HFF-Myc (cell line): ENCODE data around the gene DRG1.
"Not testable (repeated sequence)": the region's sequence is repeated elsewhere in the genome, so short reads cannot be mapped to it uniquely, and the experiment has no call there.

ENCODE experiments used
- DNase-seq: peaks from one replicate; pipeline ENCODE4 v3.0.0-alpha.2; 2011; ENCODE audit warnings: low read depth; ENCODE audit errors: extremely low read depth
- H3K4me3 ChIP-seq: replicated peaks from 2 replicates; pipeline ENCODE4 v1.5.1; 2011; ENCODE audit warnings: low read depth, mild to moderate bottlenecking, control low read depth, low read length
- CTCF ChIP-seq: IDR thresholded peaks from 2 replicates; pipeline ENCODE4 v1.5.1; 2012; ENCODE audit warnings: mild to moderate bottlenecking, low read depth, low read length, control low read depth; ENCODE audit errors: missing control alignments

Gene DRG1

GRCh38 chr22:31398231-31398630 is 1.2 kb upstream of the DRG1 start:
- H3K4me3 ChIP-seq = no peak overlapping the region
- no peak for DNase-seq
- no peak for TF ChIP-seq CTCF

GRCh38 chr22:31400023-31400397 is 606 bp downstream of the DRG1 start:
- no peak for TF ChIP-seq CTCF
- DNase-seq = no peak
- peak overlapping the region; percentile 99 for H3K4me3 ChIP-seq

- not testable (repeated sequence) for DNase-seq, H3K4me3 ChIP-seq
Observed at GRCh38 chr22:31402350-31402749, 2.9 kb downstream of the DRG1 start.

GRCh38 chr22:31425331-31426050 is 26.1 kb downstream of the DRG1 start:
- DNase-seq = no peak
- TF ChIP-seq CTCF = no peak
- H3K4me3 ChIP-seq = no peak overlapping the region

GRCh38 chr22:31431950-31432349 is 32.5 kb downstream of the DRG1 start:
- TF ChIP-seq CTCF = no peak
- no peak overlapping the region for H3K4me3 ChIP-seq
- no peak for DNase-seq

GRCh38 chr22:31436132-31436531 is 36.7 kb downstream of the DRG1 start:
- TF ChIP-seq CTCF = no peak
- H3K4me3 ChIP-seq = no peak overlapping the region
- DNase-seq = no peak

- TF ChIP-seq CTCF = no peak
- DNase-seq = no peak
Observed at GRCh38 chr22:31439808-31440207, 40.4 kb downstream of the DRG1 start.

More at GRCh38 chr22:31439808-31440207, 40.4 kb downstream of the DRG1 start:
- H3K4me3 ChIP-seq = no peak overlapping the region
